Measurements from ENCODE around the gene PSENEN. TPM values are rescaled to one million over a fixed set of nuclear protein-coding genes. Genes with fewer than 3 reads are reported as not detected.
A peak's percentile ranks its signal among the peaks of the same experiment; 100 is the strongest.

Gene PSENEN
- total RNA-seq, 2 donors from 2014 or later = 50.7 to 53.7 TPM

DNA sequence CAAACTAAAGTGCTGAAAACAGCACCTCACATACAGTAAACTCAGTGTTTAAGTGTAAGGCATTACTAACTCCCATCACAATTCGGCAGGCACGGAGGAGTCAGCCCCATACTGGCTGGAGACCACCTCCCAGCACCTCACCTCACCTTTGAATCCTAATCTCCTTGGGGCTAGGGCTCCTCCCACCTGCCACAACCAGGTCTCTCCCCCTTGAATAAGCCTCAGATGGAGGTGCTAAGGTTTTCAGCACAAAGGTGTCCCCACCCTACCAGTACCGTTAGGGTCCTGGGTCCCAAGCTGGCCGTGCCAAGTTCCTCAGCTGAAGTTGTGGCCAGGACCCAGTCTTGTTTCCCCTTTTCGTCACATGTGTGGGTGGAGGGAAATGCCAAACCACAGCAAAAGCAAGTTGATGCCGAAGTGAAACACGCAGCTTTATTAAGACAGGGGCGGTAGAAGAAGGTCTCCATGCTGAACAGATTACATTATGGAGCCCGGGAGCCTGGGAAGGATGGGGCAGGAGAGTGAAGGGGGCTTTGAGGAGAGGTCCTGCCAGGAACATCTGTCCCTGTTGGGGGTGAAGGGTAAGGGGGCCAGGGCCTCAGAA, 3.2 kb upstream of the PSENEN start, which contains the start of gene IGFLR1:
Gene IGFLR1 (minus strand): TSS at position 332 of the 604 bp plus-strand sequence. CDS start 1,272 bp downstream, outside the sequence.
- peak within 1 kb of the TSS; percentile 91 for H3K27ac Mint-ChIP-seq
- ATAC-seq (replicated peaks in 1 of 2) (peak; percentile 3 to 6), DNase-seq (peak; percentile 86)
- H3K36me3 Mint-ChIP-seq (ENCODE audit: insufficient read depth in 2 of 2) = peaks cover 6 to 14% of the 10 kb centered on the region in 2 donors
- H3K27me3 Mint-ChIP-seq (ENCODE audit: low read depth) = no peaks in the 10 kb centered on the region
- H3K9me3 Mint-ChIP-seq = no peaks in the 10 kb centered on the region
- H3K4me1 Mint-ChIP-seq (ENCODE audit: low read depth) = peaks cover 48% of the 10 kb centered on the region
- H3K4me3 Mint-ChIP-seq = peak within 1 kb of the TSS; percentile 91 to 95

DNA sequence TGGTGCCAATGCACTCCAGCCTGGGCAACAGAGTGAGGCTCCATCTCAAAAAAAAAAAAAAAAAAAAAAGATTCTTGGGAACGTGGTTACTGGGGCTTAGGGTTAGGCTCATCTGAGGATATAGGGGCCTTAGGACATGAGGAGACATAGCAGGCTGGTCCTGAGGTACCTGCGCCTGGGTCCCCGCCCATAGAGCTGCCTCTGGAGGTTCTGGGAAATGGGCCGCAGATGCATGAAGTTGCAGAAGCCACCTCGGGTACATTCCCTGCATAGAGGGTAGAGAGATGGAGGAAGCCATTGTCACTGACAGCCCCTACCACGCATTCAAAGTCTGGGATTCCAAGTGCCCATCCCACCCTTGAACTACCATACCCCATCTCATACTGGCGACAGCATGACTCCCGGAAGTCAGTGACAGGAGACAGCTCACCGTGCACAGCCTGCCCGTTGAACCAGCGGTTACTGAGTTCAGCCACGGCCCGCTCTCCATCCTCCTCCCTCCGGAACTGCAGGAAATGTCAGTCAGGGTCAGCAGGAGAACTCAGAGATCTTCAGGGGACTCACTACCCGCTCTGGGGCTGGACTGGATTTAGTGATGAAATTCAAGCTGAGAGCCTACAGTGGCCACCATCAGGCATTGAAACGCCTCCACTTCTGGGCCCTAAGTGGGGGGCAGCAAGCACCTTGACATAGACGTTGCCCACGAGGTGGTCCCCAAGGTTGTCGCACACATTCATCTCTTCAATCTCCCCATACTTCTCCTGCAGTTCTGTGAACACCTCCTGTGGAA, 1.6 kb upstream of the PSENEN start:
- H3K4me3 Mint-ChIP-seq = peak overlapping the region; percentile 91 to 95
- peaks cover 6 to 12% of the 10 kb centered on the region in 2 donors for H3K36me3 Mint-ChIP-seq (ENCODE audit: insufficient read depth in 2 of 2)
- peaks cover 52% of the 10 kb centered on the region for H3K4me1 Mint-ChIP-seq (ENCODE audit: low read depth)
- DNase-seq (no peak), ATAC-seq (replicated peaks in 1 of 2) (no peak)
- peak overlapping the region; percentile 75 for H3K27ac Mint-ChIP-seq
- no peaks in the 10 kb centered on the region for H3K27me3 Mint-ChIP-seq (ENCODE audit: low read depth)
- H3K9me3 Mint-ChIP-seq = no peaks in the 10 kb centered on the region

DNA sequence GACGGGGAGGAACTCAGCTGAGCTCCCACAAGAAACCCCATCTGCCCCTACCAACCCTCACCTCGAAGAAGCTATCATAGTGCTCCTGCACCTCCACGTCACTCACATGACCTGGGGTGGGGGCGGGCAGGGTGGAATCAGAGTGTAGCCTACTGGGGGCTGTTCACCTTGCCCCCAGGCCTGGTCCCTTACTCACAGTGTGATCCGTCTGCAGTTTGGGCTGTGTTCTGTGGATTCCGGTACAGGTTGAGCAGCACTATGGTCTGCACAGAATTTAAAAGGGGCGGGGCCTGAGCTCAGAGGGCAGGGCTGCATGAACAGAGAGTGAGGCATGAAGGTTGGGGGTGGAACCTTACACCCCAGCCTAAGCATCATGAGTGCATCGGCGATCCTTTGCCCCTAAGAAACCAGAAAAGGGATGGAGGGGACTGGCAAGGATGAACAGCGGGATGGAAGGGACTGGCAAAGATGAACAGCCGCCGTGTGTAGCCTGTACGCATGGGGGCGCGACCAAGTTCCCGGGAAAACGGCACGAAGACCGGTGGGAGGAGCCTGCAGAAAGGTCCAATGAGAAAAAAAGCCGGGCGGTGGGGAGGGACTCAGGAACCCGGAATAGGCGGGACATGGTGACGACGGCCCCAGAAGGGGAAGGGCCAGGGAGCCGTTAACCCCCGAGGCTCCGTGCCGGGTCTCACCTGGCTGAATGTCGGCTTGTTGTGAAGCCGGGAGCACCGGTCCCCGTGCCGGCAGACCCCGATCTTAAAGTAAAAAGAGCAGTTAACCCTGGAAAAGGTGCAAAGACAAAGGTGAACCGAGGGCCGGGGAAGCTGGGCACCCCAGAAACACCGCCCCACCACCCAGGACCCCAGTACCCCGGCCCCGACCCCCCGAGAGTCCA, 772 bp upstream of the PSENEN start:
- H3K36me3 Mint-ChIP-seq (ENCODE audit: insufficient read depth in 2 of 2) = peaks cover 6 to 12% of the 10 kb centered on the region in 2 donors
- H3K27me3 Mint-ChIP-seq (ENCODE audit: low read depth) = no peaks in the 10 kb centered on the region

DNA sequence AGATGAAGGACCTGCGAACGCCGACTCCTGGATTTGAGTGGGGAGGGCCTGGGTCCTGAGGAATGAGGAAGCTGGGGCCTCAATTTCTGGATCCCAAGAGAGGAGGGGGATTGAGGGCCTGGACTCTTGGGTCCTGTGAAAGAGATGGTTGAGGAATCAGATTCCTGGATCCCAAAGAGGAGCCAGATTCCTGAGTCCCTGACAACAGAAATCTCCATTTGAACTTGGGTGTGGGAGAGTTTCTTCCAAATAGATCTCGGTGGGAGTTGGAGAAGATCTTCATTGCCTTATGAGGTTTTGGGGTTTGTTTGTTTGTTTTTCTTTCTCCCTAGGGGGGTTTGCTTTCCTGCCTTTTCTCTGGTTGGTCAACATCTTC, 624 bp downstream of the PSENEN start:
- Mint-ChIP-seq H3K27me3 (ENCODE audit: low read depth) (no peaks in the 10 kb centered on the region), H3K27ac (peak overlapping the region; percentile 95), H3K36me3 (ENCODE audit: insufficient read depth in 2 of 2) (peaks cover 5 to 12% of the 10 kb centered on the region in 2 donors), H3K4me3 (peak overlapping the region; percentile 91 to 95), H3K9me3 (no peaks in the 10 kb centered on the region), H3K4me1 (ENCODE audit: low read depth) (peaks cover 68% of the 10 kb centered on the region)
- DNase-seq (no peak), ATAC-seq (replicated peaks in 1 of 2) (no peak)

More for the DNA sequence above, 772 bp upstream of the PSENEN start:
- peaks cover 60% of the 10 kb centered on the region for H3K4me1 Mint-ChIP-seq (ENCODE audit: low read depth)
- peak overlapping the region; percentile 91 to 95 for H3K4me3 Mint-ChIP-seq
- peak overlapping the region; percentile 95 for H3K27ac Mint-ChIP-seq
- H3K9me3 Mint-ChIP-seq = no peaks in the 10 kb centered on the region
- peak; percentile 59 to 62 for ATAC-seq (replicated peaks in 1 of 2)
- peak; percentile 95 to 96 for DNase-seq

DNA sequence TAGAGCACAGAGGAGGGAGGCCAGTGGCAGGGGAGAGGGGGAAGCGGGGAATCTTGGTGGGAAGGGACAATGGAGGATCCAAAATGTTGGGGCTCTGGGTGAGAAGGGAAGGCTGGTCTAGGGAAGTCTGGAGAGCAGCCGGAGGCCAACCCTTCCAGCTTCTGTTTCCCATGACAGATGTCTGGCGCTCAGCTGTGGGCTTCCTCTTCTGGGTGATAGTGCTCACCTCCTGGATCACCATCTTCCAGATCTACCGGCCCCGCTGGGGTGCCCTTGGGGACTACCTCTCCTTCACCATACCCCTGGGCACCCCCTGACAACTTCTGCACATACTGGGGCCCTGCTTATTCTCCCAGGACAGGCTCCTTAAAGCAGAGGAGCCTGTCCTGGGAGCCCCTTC, 1.1 kb downstream of the PSENEN start:
- Mint-ChIP-seq H3K9me3 (no peaks in the 10 kb centered on the region), H3K4me1 (ENCODE audit: low read depth) (peaks cover 68% of the 10 kb centered on the region), H3K27ac (peak overlapping the region; percentile 87), H3K27me3 (ENCODE audit: low read depth) (no peaks in the 10 kb centered on the region), H3K36me3 (ENCODE audit: insufficient read depth in 2 of 2) (peaks cover 5 to 12% of the 10 kb centered on the region in 2 donors), H3K4me3 (peak overlapping the region; percentile 91 to 95)
- no peak for DNase-seq
- ATAC-seq (replicated peaks in 1 of 2) = no peak

DNA sequence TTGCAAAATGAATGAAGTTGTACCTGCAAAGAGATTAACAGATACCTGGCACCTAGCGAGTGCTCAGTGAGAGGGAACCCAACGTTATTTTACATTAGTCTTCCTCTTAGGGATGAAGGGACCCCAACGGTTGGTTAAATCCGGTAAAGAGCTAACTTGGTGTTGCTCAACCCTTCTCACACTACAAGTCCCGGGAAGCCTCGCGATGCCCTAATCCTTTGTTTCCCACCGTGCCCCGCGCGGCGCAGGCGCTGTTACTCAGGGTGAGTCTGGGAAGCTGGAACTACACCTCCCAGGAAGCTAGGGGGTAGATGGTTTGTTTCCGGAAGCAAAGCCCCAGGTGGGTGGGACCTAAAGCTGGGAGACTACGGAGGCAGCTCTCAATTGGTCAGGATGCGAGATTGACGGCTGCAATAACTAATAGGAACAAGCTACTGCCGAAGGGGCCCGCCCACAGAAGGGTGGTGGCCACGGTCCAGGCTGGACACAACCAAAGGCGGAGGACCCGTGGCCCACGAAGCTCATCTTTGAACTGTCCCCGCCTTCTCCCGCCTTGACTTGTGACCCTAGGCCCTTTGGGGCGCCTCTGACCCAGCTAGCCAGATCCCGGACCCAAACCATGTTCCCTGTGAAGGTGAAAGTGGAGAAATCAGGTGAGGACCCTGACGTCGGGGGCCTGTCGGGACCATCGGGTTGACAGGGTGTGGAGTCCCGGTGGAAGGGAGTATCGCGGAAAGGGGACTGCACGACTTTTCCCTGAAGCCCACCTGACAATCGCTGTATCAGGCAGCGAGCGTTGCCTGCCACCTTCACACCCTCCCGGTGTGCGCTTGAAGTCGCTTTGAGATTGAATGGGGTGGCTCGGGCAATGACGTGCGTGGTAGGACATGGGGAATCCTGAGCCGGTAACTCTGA, 2.9 kb downstream of the PSENEN start, which contains the start of gene LIN37:
Gene LIN37 (plus strand): TSS at position 471 of the 915 bp plus-strand sequence. CDS start 149 bp downstream, at position 620.
- Mint-ChIP-seq H3K27ac (peak within 1 kb of the TSS; percentile 88), H3K4me1 (ENCODE audit: low read depth) (peaks cover 54% of the 10 kb centered on the region), H3K9me3 (no peaks in the 10 kb centered on the region), H3K4me3 (peak within 1 kb of the TSS; percentile 98), H3K36me3 (ENCODE audit: insufficient read depth in 2 of 2) (no peaks in the 10 kb centered on the region), H3K27me3 (ENCODE audit: low read depth) (no peaks in the 10 kb centered on the region)
- peak; percentile 75 to 77 for ATAC-seq (replicated peaks in 1 of 2)
- peak; percentile 99 for DNase-seq

DNA sequence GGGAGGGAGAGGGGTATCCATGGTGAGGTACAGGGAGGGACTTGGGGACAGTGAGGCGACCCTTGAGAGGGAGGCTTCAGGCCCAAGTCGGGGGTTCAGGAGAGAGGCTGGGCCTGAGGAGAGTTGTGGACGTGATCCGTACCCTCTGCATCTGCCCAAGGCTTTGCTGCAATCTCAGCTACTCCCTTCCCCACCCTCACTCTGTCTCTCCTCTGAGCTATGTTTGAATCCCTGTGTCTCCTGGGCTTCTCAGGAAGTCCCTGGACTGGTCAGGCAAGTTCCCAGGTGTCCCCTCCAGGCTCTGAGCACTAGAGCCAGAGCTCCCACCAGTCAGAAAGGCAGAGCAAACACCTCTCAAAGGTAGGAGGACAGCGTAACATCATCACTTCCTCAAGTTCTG, 4.7 kb downstream of the PSENEN start:
- no peak for ATAC-seq (replicated peaks in 1 of 2)
- DNase-seq = no peak
- Mint-ChIP-seq H3K4me1 (ENCODE audit: low read depth) (peaks cover 47% of the 10 kb centered on the region), H3K9me3 (no peaks in the 10 kb centered on the region), H3K4me3 (peak overlapping the region; percentile 45 to 51), H3K27me3 (ENCODE audit: low read depth) (no peaks in the 10 kb centered on the region), H3K36me3 (ENCODE audit: insufficient read depth in 2 of 2) (peaks cover 0 to 3% of the 10 kb centered on the region in 2 donors), H3K27ac (no peak overlapping the region)

DNA sequence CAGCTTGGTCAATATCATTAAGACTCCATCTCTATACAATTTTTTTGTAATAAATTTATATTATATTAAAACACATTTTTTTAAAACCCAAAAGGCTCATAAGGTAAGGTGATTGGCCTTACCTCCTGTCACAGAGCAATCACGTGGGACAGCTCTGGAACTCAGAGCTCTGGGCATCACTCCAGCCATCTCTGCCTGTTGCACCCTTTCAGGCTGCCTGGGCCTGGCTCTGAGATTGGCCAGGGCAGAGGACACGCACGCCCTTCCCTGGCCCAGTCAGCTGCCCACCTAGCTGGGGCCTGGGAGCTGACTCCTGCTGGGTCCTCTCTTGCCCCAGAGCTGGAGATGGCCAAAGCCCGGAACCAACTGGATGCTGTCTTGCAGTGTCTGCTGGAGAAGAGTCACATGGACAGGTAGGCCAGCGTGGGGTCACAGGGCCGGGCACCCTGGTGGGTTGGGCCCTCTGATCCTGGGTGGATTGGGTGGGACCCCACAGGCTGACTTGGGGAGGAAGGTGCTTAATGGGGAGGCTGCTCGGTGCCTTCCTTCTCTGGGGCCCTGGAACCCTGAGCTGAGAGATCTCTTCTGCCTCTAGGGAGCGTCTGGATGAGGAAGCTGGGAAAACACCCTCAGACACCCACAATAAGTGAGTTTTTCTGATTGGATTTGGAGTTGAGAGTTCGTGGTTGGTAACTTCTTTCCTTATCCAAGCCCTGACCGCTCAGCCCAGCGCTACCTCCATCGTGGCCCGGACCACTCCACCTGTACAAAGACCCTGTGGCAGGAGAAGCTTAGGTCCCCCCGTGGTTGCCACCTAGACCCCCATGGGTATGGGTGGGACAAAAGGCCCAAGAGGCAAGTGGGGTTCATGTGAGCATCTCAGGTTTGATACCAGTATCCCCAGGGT, 6.6 kb downstream of the PSENEN start:
- peaks cover 6% of the 10 kb centered on the region for H3K27me3 Mint-ChIP-seq (ENCODE audit: low read depth)
- no peaks in the 10 kb centered on the region for H3K9me3 Mint-ChIP-seq
- no peak overlapping the region for H3K27ac Mint-ChIP-seq
- no peak overlapping the region for H3K4me3 Mint-ChIP-seq
- no peak for DNase-seq
- no peak for ATAC-seq (replicated peaks in 1 of 2)
- peaks cover 0 to 5% of the 10 kb centered on the region in 2 donors for H3K36me3 Mint-ChIP-seq (ENCODE audit: insufficient read depth in 2 of 2)
- peaks cover 45% of the 10 kb centered on the region for H3K4me1 Mint-ChIP-seq (ENCODE audit: low read depth)

DNA sequence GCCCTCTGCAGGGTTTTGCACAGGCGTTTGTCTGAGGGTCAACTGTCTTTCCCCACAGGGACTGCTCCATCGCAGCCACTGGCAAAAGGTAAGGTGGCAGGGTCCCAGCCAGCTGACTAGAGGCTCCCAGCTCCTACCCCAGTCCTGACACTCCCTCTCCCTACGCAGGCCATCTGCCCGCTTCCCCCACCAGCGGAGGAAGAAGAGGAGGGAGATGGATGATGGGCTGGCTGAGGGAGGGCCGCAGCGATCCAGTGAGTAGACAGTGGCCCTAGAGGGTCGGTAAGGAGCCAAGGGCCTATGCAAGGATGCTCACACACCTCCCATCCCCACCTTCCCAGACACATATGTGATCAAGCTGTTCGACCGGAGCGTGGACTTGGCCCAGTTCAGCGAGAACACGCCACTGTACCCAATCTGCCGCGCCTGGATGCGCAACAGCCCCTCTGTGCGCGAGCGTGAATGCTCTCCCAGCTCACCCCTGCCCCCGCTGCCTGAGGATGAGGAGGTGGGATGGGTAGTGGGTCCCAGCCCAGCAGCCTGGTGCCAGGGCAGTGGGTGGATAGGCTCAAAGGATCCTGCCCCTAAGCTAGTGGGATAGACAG, 7.4 kb downstream of the PSENEN start:
- peaks cover 0 to 5% of the 10 kb centered on the region in 2 donors for H3K36me3 Mint-ChIP-seq (ENCODE audit: insufficient read depth in 2 of 2)
- DNase-seq (no peak), ATAC-seq (replicated peaks in 1 of 2) (no peak)
- H3K4me1 Mint-ChIP-seq (ENCODE audit: low read depth) = peaks cover 39% of the 10 kb centered on the region
- no peaks in the 10 kb centered on the region for H3K9me3 Mint-ChIP-seq
- H3K4me3 Mint-ChIP-seq = no peak overlapping the region
- no peak overlapping the region for H3K27ac Mint-ChIP-seq
- H3K27me3 Mint-ChIP-seq (ENCODE audit: low read depth) = peaks cover 6% of the 10 kb centered on the region

DNA sequence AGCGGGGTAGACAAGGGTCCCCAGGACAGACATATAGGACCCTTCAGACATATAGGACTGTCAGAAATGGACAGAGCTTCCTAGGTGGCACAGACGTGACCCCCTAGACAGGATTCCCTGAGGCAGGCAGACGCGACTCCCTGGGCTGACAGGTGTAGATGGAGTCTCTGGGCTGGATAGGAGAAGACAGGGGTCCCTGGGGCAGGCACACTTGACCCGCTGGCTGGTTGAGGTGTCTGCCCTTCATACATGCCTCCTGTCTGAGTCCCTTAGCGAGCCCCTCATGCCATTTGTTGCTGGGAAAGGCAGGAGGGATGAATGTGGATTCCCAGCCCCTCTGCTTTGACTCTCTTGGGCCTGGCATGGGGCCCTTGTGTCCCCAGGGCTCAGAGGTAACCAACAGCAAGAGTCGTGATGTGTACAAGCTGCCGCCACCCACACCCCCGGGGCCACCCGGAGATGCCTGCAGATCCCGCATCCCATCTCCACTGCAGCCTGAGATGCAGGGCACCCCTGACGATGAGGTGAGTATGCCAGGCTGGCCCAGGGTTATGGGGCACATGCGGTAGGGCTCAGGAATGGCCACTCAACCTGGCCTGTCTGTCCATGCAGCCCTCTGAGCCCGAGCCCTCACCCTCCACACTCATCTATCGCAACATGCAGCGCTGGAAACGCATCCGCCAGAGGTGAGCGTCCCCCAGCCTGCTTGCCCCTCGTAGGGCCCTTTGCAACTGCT, 8.4 kb downstream of the PSENEN start:
- no peak for DNase-seq
- Mint-ChIP-seq H3K4me1 (ENCODE audit: low read depth) (peaks cover 40% of the 10 kb centered on the region), H3K27me3 (ENCODE audit: low read depth) (peaks cover 6% of the 10 kb centered on the region), H3K4me3 (no peak overlapping the region), H3K9me3 (no peaks in the 10 kb centered on the region), H3K36me3 (ENCODE audit: insufficient read depth in 2 of 2) (peaks cover 0 to 5% of the 10 kb centered on the region in 2 donors), H3K27ac (no peak overlapping the region)
- ATAC-seq (replicated peaks in 1 of 2) = no peak

Data from activated T-cell treated with anti-CD3 and anti-CD28 coated beads, Interleukin-2, amount 50 U/mL, for 72 hours (primary cell).